ENCODE data around the gene CPLX1. TPM values are rescaled to one million over a fixed set of nuclear protein-coding genes. Genes with fewer than 3 reads are reported as not detected.

Gene CPLX1
- total and polyA plus RNA-seq, 2 donors (not counting 1 experiment from before 2014, with no cell fraction given), result 0.03 to 0.66 TPM

DNA sequence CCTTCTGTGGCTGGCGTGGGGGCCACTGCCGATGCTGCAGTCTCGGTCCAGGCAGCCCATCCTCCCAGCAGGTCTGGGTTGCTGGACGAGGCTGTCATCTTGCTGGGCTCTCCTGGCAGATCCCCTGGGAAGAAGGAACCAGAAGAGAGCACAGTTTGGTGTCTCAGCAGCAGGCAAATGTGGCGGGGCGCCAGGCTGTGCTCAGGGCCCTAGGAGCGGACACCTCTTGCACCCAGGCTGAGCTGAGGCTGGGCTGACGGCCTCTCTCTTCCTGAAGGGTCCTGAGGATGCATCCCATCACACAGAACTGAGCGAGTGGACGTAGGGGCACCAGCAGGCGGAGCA, 39.2 kb upstream of the CPLX1 start:
- no peaks in the 10 kb centered on the region for H3K9me3 ChIP-seq (ENCODE audit: control insufficient read depth, insufficient read depth, low read depth, low read length)
- no peak overlapping the region for H3K9ac ChIP-seq (ENCODE audit: insufficient read depth, low read length)
- peaks cover 39% of the 10 kb centered on the region for H3K36me3 ChIP-seq (ENCODE audit: control insufficient read depth, insufficient read depth, low read length)
- no peaks in the 10 kb centered on the region for H3K27me3 ChIP-seq (ENCODE audit: control insufficient read depth, insufficient read depth, low read length)
- no peak overlapping the region for H3K27ac ChIP-seq (ENCODE audit: insufficient read depth, low read length)
- H3K79me2 ChIP-seq (ENCODE audit: control insufficient read depth, insufficient read depth, low read length), result no peaks in the 10 kb centered on the region
- H3K4me3 ChIP-seq (replicated peaks in 1 of 4; ENCODE audit: control extremely low read depth in 1 of 4, insufficient read depth in 1 of 4, low read depth in 3 of 4, low read length in 4 of 4), result no peak overlapping the region
- TF ChIP-seq EZH2 (IDR thresholded peaks at IDR 0.05; ENCODE audit: low read length, missing control alignments), result no peak
- no peaks in the 10 kb centered on the region for H3K4me1 ChIP-seq (ENCODE audit: control insufficient read depth, extremely low read depth, insufficient read depth, low read length)
- H2AFZ ChIP-seq (ENCODE audit: low read length), result no peak overlapping the region
- H4K20me1 ChIP-seq (ENCODE audit: control insufficient read depth, extremely low read depth, insufficient read depth, low read length), result no peaks in the 10 kb centered on the region
- H3K4me2 ChIP-seq (ENCODE audit: extremely low read depth, insufficient read depth, low read length), result no peak overlapping the region
- DNase-seq (ENCODE audit: low read depth in 2 of 2), result no peak

DNA sequence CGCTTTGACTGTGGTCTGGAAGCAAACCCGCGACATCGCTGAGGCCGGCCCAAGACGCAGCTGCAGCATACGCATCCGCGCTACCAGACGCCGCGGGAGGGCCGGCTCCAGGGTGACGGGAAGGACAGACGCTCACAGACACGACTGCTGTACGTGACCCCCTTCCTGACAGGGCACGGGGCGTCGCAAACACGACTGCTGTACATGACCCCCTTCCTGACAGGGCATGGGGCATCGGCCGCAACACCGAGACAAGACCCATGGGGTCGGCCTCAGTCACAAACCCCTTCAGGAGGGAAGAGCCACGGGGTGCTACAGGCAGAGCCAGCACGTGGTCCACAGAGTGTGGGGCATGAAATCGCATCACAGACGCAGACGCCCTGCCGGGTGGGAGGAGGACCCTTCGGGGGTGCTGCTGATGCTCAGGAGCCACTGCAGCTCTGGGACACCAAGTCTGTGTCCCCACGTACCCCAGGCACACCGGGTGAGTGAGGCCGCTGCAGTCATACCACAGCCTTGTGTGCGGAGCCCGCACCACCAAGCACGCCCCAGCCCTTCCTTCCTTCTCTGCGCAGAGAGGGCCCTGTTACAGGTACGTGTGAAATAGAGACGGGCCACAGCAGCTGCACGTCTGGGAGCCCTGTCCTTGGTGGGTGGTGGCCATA, 38.7 kb upstream of the CPLX1 start:
- no peak overlapping the region for H2AFZ ChIP-seq (ENCODE audit: low read length)
- H3K9me3 ChIP-seq (ENCODE audit: control insufficient read depth, insufficient read depth, low read depth, low read length), result no peaks in the 10 kb centered on the region
- TF ChIP-seq EZH2 (IDR thresholded peaks at IDR 0.05; ENCODE audit: low read length, missing control alignments), result no peak
- TF ChIP-seq, protein P1, sequence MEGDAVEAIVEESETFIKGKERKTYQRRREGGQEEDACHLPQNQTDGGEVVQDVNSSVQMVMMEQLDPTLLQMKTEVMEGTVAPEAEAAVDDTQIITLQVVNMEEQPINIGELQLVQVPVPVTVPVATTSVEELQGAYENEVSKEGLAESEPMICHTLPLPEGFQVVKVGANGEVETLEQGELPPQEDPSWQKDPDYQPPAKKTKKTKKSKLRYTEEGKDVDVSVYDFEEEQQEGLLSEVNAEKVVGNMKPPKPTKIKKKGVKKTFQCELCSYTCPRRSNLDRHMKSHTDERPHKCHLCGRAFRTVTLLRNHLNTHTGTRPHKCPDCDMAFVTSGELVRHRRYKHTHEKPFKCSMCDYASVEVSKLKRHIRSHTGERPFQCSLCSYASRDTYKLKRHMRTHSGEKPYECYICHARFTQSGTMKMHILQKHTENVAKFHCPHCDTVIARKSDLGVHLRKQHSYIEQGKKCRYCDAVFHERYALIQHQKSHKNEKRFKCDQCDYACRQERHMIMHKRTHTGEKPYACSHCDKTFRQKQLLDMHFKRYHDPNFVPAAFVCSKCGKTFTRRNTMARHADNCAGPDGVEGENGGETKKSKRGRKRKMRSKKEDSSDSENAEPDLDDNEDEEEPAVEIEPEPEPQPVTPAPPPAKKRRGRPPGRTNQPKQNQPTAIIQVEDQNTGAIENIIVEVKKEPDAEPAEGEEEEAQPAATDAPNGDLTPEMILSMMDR (conservative IDR thresholded peaks at IDR 0.05 in 1 of 2, IDR thresholded peaks at IDR 0.05 in 1 of 2; ENCODE audit: low read depth in 1 of 2, low read length in 2 of 2), result no peak
- no peaks in the 10 kb centered on the region for H3K4me1 ChIP-seq (ENCODE audit: control insufficient read depth, extremely low read depth, insufficient read depth, low read length)
- H3K27me3 ChIP-seq (ENCODE audit: control insufficient read depth, insufficient read depth, low read length), result no peaks in the 10 kb centered on the region
- no peak overlapping the region for H3K4me3 ChIP-seq (replicated peaks in 1 of 4; ENCODE audit: control extremely low read depth in 1 of 4, insufficient read depth in 1 of 4, low read depth in 3 of 4, low read length in 4 of 4)
- H4K20me1 ChIP-seq (ENCODE audit: control insufficient read depth, extremely low read depth, insufficient read depth, low read length), result no peaks in the 10 kb centered on the region
- no peaks in the 10 kb centered on the region for H3K79me2 ChIP-seq (ENCODE audit: control insufficient read depth, insufficient read depth, low read length)
- no peak overlapping the region for H3K4me2 ChIP-seq (ENCODE audit: extremely low read depth, insufficient read depth, low read length)
- no peak overlapping the region for H3K27ac ChIP-seq (ENCODE audit: insufficient read depth, low read length)
- peaks cover 36% of the 10 kb centered on the region for H3K36me3 ChIP-seq (ENCODE audit: control insufficient read depth, insufficient read depth, low read length)
- H3K9ac ChIP-seq (ENCODE audit: insufficient read depth, low read length), result no peak overlapping the region
- no peak for DNase-seq (ENCODE audit: low read depth in 2 of 2)

DNA sequence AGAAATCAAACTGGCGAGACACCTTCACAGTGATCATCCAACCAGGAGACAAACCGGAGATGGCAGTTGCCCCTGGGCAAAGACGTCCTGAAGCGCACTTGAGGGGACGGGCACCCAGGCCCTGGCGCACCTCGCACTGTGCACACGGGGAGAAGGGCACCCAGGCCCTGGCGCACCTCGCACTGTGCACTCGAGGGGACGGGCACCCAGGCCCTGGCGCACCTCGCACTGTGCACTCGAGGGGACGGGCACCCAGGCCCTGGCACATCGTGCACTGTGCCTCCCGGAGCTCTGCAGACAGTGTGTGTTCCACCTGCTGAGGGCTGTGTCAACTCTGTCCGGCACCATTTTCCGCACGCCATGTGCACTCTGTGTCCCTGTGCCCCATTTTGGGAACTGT, 34.6 kb upstream of the CPLX1 start:
- Histone ChIP-seq H3K9me3 (ENCODE audit: control insufficient read depth, insufficient read depth, low read depth, low read length) (no peaks in the 10 kb centered on the region), H2AFZ (ENCODE audit: low read length) (no peak overlapping the region), H3K36me3 (ENCODE audit: control insufficient read depth, insufficient read depth, low read length) (peaks cover 34% of the 10 kb centered on the region), H3K4me1 (ENCODE audit: control insufficient read depth, extremely low read depth, insufficient read depth, low read length) (no peaks in the 10 kb centered on the region), H3K4me3 (replicated peaks in 1 of 4; ENCODE audit: control extremely low read depth in 1 of 4, insufficient read depth in 1 of 4, low read depth in 3 of 4, low read length in 4 of 4) (no peak overlapping the region), H3K27ac (ENCODE audit: insufficient read depth, low read length) (no peak overlapping the region), H3K9ac (ENCODE audit: insufficient read depth, low read length) (no peak overlapping the region), H3K79me2 (ENCODE audit: control insufficient read depth, insufficient read depth, low read length) (no peaks in the 10 kb centered on the region), H4K20me1 (ENCODE audit: control insufficient read depth, extremely low read depth, insufficient read depth, low read length) (no peaks in the 10 kb centered on the region), H3K4me2 (ENCODE audit: extremely low read depth, insufficient read depth, low read length) (no peak overlapping the region), H3K27me3 (ENCODE audit: control insufficient read depth, insufficient read depth, low read length) (no peaks in the 10 kb centered on the region)
- DNase-seq (ENCODE audit: low read depth in 2 of 2), result no peak
- TF ChIP-seq, protein P1 (conservative IDR thresholded peaks at IDR 0.05 in 1 of 2, IDR thresholded peaks at IDR 0.05 in 1 of 2; ENCODE audit: low read depth in 1 of 2, low read length in 2 of 2), result no peak
- no peak for TF ChIP-seq EZH2 (IDR thresholded peaks at IDR 0.05; ENCODE audit: low read length, missing control alignments)
